ENCODE data around the gene PPTC7.

- TF ChIP-seq, protein P1, sequence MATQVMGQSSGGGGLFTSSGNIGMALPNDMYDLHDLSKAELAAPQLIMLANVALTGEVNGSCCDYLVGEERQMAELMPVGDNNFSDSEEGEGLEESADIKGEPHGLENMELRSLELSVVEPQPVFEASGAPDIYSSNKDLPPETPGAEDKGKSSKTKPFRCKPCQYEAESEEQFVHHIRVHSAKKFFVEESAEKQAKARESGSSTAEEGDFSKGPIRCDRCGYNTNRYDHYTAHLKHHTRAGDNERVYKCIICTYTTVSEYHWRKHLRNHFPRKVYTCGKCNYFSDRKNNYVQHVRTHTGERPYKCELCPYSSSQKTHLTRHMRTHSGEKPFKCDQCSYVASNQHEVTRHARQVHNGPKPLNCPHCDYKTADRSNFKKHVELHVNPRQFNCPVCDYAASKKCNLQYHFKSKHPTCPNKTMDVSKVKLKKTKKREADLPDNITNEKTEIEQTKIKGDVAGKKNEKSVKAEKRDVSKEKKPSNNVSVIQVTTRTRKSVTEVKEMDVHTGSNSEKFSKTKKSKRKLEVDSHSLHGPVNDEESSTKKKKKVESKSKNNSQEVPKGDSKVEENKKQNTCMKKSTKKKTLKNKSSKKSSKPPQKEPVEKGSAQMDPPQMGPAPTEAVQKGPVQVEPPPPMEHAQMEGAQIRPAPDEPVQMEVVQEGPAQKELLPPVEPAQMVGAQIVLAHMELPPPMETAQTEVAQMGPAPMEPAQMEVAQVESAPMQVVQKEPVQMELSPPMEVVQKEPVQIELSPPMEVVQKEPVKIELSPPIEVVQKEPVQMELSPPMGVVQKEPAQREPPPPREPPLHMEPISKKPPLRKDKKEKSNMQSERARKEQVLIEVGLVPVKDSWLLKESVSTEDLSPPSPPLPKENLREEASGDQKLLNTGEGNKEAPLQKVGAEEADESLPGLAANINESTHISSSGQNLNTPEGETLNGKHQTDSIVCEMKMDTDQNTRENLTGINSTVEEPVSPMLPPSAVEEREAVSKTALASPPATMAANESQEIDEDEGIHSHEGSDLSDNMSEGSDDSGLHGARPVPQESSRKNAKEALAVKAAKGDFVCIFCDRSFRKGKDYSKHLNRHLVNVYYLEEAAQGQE (IDR thresholded peaks at IDR 0.05; ENCODE audit: borderline replicate concordance): no peak
- TF ChIP-seq, protein P2, sequence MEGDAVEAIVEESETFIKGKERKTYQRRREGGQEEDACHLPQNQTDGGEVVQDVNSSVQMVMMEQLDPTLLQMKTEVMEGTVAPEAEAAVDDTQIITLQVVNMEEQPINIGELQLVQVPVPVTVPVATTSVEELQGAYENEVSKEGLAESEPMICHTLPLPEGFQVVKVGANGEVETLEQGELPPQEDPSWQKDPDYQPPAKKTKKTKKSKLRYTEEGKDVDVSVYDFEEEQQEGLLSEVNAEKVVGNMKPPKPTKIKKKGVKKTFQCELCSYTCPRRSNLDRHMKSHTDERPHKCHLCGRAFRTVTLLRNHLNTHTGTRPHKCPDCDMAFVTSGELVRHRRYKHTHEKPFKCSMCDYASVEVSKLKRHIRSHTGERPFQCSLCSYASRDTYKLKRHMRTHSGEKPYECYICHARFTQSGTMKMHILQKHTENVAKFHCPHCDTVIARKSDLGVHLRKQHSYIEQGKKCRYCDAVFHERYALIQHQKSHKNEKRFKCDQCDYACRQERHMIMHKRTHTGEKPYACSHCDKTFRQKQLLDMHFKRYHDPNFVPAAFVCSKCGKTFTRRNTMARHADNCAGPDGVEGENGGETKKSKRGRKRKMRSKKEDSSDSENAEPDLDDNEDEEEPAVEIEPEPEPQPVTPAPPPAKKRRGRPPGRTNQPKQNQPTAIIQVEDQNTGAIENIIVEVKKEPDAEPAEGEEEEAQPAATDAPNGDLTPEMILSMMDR (IDR thresholded peaks at IDR 0.05; ENCODE audit: poor library complexity, severe bottlenecking): no peak
- no peak for TF ChIP-seq TAF1 (IDR thresholded peaks at IDR 0.05; ENCODE audit: low read depth)
Observed at GRCh38 chr12:110536834-110537604, 46.1 kb downstream of the PPTC7 start.
